HepG2 (cell line): Measurements from ENCODE around the gene ACBD5. TPM values are rescaled to one million over a fixed set of nuclear protein-coding genes. Genes with fewer than 3 reads are reported as not detected.

Source experiments
- MLLT10 ChIP-seq: sonication (generic); formaldehyde crosslinking; IDR thresholded peaks from 2 replicates; pipeline ENCODE4 v1.4.0; 2020; ENCODE audit warnings: missing genetic modification reagents
- MTA1 ChIP-seq: sonication (generic); formaldehyde crosslinking; IDR thresholded peaks from 2 replicates; pipeline ENCODE4 v1.4.0; 2020; ENCODE audit warnings: missing genetic modification reagents, mild to moderate bottlenecking, borderline replicate concordance
- SNRNP70 ChIP-seq: fragments of 200-400 bp; formaldehyde crosslinking; IDR thresholded peaks from 2 replicates; pipeline ENCODE4 v1.6.1; 2017; ENCODE audit warnings: mild to moderate bottlenecking, low read depth, low read length, moderate library complexity
- STAG1 ChIP-seq: sonication (generic); formaldehyde crosslinking; IDR thresholded peaks from 2 replicates; pipeline ENCODE4 v1.4.0; 2020; ENCODE audit warnings: missing genetic modification reagents
- TCF7L2 ChIP-seq: IDR thresholded peaks from 2 replicates; pipeline ENCODE4 v1.6.1; 2011; ENCODE audit warnings: mild to moderate bottlenecking, low read depth, low read length, moderate library complexity
- TGIF2 ChIP-seq: IDR thresholded peaks from 2 replicates; pipeline ENCODE4 v1.6.1; 2016; ENCODE audit warnings: control low read depth, missing compliant biosample characterization
- ZNF124 ChIP-seq: sonication (generic); formaldehyde crosslinking; IDR thresholded peaks from 2 replicates; pipeline ENCODE4 v1.4.0; 2020; ENCODE audit warnings: missing genetic modification reagents
- ZNF788 ChIP-seq: sonication (generic); formaldehyde crosslinking; IDR thresholded peaks from 2 replicates; pipeline ENCODE4 v1.5.0; 2020; ENCODE audit warnings: mild to moderate bottlenecking, missing genetic modification reagents, borderline replicate concordance
- polyA plus RNA-seq, 8 experiments: library from polyadenylated mRNA; depleted of rRNA in 3 of 8; stranded (reverse) in 7 of 8; unstranded in 1 of 8; fragments of >200 nt; fragmentation: Illumina TruSeq in 4 of 8; extraction: Trizol in 4 of 8; gene quantifications; 2 replicates each; pipeline versions ENCODE4 v1.2.1 to v1.2.3, GENCODE V29; 2011 to 2016; ENCODE audit warnings: low read depth in 4 of 8, missing spikeins in 1 of 8, mixed read lengths in 1 of 8; ENCODE audit not compliant: insufficient read depth in 1 of 8
- total RNA-seq, 5 experiments: library from RNA; depleted of rRNA; stranded (reverse); fragments of >200 nt; fragmentation: Illumina TruSeq; extraction: Trizol; gene quantifications; 2 replicates each; pipeline ENCODE4 v1.2.3, GENCODE V29; 2016; ENCODE audit warnings: low read depth in 1 of 5
- TF ChIP-seq, protein P1 (sequence below): sonication (generic); formaldehyde crosslinking; IDR thresholded peaks from 2 replicates; pipeline ENCODE4 v1.5.0; 2020; ENCODE audit warnings: missing genetic modification reagents, mild to moderate bottlenecking, borderline replicate concordance
- TF ChIP-seq, protein P2 (sequence below): sonication (generic); formaldehyde crosslinking; IDR thresholded peaks from 2 replicates; pipeline ENCODE4 v1.5.0; 2020; ENCODE audit warnings: mild to moderate bottlenecking, missing genetic modification reagents
- TF ChIP-seq, protein P3 (sequence below): sonication (generic); formaldehyde crosslinking; IDR thresholded peaks from 2 replicates; pipeline ENCODE4 v1.4.0; 2020; ENCODE audit warnings: missing genetic modification reagents, borderline replicate concordance
- TF ChIP-seq, protein P4 (sequence below): sonication (generic); formaldehyde crosslinking; conservative IDR thresholded peaks from 2 replicates; pipeline ENCODE4 v1.4.0; 2020; ENCODE audit warnings: missing genetic modification reagents
- TF ChIP-seq, protein P5 (sequence below): IDR thresholded peaks from 2 replicates; pipeline ENCODE4 v1.6.1; 2016; ENCODE audit warnings: low read depth, missing genetic modification reagents, missing compliant biosample characterization

The ACBD5 gene
- total and polyA plus RNA-seq, 2 of the 13 experiments (the other 11 are each of a cell fraction or from before 2014, with no cell fraction given) = 10.3 to 14.8 TPM

DNA sequence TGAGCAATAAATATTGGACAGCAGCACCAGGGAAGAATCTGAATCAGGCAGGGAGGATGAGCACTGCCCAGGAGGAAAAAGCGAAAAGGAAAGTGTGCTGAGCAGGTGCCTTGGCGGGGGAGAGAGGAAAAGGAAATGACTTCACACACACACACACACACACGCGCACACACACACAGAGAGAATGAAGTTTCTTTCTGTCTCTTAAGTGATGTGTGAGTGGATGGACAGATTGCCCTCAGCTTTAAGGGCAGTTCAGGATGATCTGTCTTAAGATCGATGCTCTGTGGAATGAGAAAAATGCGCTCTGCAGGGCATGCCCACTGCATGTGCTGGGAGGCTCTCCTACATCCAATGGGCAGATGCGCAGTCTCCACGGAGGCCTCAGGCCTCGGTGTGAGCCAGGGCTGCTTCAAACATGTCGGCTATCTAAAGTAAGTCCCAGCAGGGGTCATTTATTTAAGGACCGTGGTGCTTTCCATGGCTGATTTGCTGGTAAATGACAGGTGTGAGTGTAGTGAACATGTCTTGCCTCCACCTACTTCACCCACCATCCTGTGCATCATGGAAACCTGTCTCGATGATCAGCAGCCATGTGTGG, 2.5 kb upstream of the ACBD5 start (continued):
- TF ChIP-seq, protein P1, sequence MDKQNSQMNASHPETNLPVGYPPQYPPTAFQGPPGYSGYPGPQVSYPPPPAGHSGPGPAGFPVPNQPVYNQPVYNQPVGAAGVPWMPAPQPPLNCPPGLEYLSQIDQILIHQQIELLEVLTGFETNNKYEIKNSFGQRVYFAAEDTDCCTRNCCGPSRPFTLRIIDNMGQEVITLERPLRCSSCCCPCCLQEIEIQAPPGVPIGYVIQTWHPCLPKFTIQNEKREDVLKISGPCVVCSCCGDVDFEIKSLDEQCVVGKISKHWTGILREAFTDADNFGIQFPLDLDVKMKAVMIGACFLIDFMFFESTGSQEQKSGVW (CRISPR knock-in tag) = no peak
- TF ChIP-seq, protein P2, sequence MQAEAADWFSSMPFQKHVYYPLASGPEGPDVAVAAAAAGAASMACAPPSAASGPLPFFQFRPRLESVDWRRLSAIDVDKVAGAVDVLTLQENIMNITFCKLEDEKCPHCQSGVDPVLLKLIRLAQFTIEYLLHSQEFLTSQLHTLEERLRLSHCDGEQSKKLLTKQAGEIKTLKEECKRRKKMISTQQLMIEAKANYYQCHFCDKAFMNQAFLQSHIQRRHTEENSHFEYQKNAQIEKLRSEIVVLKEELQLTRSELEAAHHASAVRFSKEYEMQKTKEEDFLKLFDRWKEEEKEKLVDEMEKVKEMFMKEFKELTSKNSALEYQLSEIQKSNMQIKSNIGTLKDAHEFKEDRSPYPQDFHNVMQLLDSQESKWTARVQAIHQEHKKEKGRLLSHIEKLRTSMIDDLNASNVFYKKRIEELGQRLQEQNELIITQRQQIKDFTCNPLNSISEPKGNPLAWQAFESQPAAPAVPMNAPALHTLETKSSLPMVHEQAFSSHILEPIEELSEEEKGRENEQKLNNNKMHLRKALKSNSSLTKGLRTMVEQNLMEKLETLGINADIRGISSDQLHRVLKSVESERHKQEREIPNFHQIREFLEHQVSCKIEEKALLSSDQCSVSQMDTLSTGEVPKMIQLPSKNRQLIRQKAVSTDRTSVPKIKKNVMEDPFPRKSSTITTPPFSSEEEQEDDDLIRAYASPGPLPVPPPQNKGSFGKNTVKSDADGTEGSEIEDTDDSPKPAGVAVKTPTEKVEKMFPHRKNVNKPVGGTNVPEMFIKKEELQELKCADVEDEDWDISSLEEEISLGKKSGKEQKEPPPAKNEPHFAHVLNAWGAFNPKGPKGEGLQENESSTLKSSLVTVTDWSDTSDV (CRISPR knock-in tag) = no peak
- TF ChIP-seq MLLT10 (CRISPR knock-in tag) (no peak), ZNF788 (no peak), MTA1 (CRISPR knock-in tag) (no peak), STAG1 (CRISPR knock-in tag) (no peak), SNRNP70 (no peak), TGIF2 (CRISPR knock-in tag) (peak; percentile 89), TCF7L2 (no peak), ZNF124 (CRISPR knock-in tag) (no peak)
- TF ChIP-seq, protein P3, sequence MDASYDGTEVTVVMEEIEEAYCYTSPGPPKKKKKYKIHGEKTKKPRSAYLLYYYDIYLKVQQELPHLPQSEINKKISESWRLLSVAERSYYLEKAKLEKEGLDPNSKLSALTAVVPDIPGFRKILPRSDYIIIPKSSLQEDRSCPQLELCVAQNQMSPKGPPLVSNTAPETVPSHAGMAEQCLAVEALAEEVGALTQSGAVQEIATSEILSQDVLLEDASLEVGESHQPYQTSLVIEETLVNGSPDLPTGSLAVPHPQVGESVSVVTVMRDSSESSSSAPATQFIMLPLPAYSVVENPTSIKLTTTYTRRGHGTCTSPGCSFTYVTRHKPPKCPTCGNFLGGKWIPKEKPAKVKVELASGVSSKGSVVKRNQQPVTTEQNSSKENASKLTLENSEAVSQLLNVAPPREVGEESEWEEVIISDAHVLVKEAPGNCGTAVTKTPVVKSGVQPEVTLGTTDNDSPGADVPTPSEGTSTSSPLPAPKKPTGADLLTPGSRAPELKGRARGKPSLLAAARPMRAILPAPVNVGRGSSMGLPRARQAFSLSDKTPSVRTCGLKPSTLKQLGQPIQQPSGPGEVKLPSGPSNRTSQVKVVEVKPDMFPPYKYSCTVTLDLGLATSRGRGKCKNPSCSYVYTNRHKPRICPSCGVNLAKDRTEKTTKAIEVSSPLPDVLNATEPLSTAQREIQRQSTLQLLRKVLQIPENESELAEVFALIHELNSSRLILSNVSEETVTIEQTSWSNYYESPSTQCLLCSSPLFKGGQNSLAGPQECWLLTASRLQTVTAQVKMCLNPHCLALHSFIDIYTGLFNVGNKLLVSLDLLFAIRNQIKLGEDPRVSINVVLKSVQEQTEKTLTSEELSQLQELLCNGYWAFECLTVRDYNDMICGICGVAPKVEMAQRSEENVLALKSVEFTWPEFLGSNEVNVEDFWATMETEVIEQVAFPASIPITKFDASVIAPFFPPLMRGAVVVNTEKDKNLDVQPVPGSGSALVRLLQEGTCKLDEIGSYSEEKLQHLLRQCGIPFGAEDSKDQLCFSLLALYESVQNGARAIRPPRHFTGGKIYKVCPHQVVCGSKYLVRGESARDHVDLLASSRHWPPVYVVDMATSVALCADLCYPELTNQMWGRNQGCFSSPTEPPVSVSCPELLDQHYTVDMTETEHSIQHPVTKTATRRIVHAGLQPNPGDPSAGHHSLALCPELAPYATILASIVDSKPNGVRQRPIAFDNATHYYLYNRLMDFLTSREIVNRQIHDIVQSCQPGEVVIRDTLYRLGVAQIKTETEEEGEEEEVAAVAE (CRISPR knock-in tag) = no peak
- TF ChIP-seq, protein P4, sequence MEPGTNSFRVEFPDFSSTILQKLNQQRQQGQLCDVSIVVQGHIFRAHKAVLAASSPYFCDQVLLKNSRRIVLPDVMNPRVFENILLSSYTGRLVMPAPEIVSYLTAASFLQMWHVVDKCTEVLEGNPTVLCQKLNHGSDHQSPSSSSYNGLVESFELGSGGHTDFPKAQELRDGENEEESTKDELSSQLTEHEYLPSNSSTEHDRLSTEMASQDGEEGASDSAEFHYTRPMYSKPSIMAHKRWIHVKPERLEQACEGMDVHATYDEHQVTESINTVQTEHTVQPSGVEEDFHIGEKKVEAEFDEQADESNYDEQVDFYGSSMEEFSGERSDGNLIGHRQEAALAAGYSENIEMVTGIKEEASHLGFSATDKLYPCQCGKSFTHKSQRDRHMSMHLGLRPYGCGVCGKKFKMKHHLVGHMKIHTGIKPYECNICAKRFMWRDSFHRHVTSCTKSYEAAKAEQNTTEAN (CRISPR knock-in tag) = peak; percentile 73; the same call in 1 of the 2 replicates
- TF ChIP-seq, protein P5, sequence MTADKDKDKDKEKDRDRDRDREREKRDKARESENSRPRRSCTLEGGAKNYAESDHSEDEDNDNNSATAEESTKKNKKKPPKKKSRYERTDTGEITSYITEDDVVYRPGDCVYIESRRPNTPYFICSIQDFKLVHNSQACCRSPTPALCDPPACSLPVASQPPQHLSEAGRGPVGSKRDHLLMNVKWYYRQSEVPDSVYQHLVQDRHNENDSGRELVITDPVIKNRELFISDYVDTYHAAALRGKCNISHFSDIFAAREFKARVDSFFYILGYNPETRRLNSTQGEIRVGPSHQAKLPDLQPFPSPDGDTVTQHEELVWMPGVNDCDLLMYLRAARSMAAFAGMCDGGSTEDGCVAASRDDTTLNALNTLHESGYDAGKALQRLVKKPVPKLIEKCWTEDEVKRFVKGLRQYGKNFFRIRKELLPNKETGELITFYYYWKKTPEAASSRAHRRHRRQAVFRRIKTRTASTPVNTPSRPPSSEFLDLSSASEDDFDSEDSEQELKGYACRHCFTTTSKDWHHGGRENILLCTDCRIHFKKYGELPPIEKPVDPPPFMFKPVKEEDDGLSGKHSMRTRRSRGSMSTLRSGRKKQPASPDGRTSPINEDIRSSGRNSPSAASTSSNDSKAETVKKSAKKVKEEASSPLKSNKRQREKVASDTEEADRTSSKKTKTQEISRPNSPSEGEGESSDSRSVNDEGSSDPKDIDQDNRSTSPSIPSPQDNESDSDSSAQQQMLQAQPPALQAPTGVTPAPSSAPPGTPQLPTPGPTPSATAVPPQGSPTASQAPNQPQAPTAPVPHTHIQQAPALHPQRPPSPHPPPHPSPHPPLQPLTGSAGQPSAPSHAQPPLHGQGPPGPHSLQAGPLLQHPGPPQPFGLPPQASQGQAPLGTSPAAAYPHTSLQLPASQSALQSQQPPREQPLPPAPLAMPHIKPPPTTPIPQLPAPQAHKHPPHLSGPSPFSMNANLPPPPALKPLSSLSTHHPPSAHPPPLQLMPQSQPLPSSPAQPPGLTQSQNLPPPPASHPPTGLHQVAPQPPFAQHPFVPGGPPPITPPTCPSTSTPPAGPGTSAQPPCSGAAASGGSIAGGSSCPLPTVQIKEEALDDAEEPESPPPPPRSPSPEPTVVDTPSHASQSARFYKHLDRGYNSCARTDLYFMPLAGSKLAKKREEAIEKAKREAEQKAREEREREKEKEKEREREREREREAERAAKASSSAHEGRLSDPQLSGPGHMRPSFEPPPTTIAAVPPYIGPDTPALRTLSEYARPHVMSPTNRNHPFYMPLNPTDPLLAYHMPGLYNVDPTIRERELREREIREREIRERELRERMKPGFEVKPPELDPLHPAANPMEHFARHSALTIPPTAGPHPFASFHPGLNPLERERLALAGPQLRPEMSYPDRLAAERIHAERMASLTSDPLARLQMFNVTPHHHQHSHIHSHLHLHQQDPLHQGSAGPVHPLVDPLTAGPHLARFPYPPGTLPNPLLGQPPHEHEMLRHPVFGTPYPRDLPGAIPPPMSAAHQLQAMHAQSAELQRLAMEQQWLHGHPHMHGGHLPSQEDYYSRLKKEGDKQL = no peak
